Stimulated activated naive CD8-positive, alpha-beta T cell treated with anti-CD3 and anti-CD28 coated beads, Interleukin-15, amount 100 ng/mL, for 72 hours (primary cell): ENCODE results near the gene TBC1D9.

Source experiments
- ATAC-seq: fragments of 150-1000 bp; cut with Tn5 transposase; 2 replicates; pipeline ENCODE4 v1.10.0; 2021; ENCODE audit warnings: mild to moderate bottlenecking, moderate library complexity
- DNase-seq, 2 donors: peaks; one replicate each; pipeline ENCODE4 v3.0.0; 2021 to 2022
- H3K27ac Mint-ChIP-seq, 2 donors: one replicate each; pipeline ENCODE4 v1.8.0; 2022; ENCODE audit warnings: mild to moderate bottlenecking in 2 of 2, mixed read lengths in 2 of 2, moderate library complexity in 2 of 2
- H3K27me3 Mint-ChIP-seq: one replicate; pipeline ENCODE4 v1.8.0; 2022; ENCODE audit warnings: mixed read lengths
- H3K4me1 Mint-ChIP-seq: one replicate; pipeline ENCODE4 v1.8.0; 2022; ENCODE audit warnings: mild to moderate bottlenecking, mixed read lengths
- H3K4me3 Mint-ChIP-seq, 2 donors: one replicate each; pipeline ENCODE4 v1.8.0; 2022; ENCODE audit warnings: mild to moderate bottlenecking in 2 of 2, mixed read lengths in 2 of 2, moderate library complexity in 1 of 2
- H3K9me3 Mint-ChIP-seq, 2 donors: one replicate each; pipeline ENCODE4 v1.8.0; 2022; ENCODE audit warnings: mixed read lengths in 2 of 2

Gene TBC1D9

GRCh38 chr4:140641789-140642439 lies 114.3 kb downstream of the TBC1D9 start:
- no peak for DNase-seq
- H3K4me1 Mint-ChIP-seq, result peaks cover 4% of the 10 kb centered on the region
- no peaks in the 10 kb centered on the region for H3K9me3 Mint-ChIP-seq
- H3K4me3 Mint-ChIP-seq, result no peak overlapping the region
- no peak overlapping the region for H3K27ac Mint-ChIP-seq
- ATAC-seq, result no peak
- peaks cover 32% of the 10 kb centered on the region for H3K27me3 Mint-ChIP-seq

- peaks cover 32% of the 10 kb centered on the region for H3K27me3 Mint-ChIP-seq
- ATAC-seq, result no peak
- H3K4me3 Mint-ChIP-seq, result no peak overlapping the region
- peaks cover 4% of the 10 kb centered on the region for H3K4me1 Mint-ChIP-seq
- no peaks in the 10 kb centered on the region for H3K9me3 Mint-ChIP-seq
- no peak for DNase-seq
- no peak overlapping the region for H3K27ac Mint-ChIP-seq
Observed at GRCh38 chr4:140641105-140641555, 115.1 kb downstream of the TBC1D9 start.

GRCh38 chr4:140640150-140640748 lies 115.9 kb downstream of the TBC1D9 start:
- ATAC-seq (no peak), DNase-seq (no peak)
- Mint-ChIP-seq H3K27ac (no peak overlapping the region), H3K4me3 (no peak overlapping the region), H3K9me3 (no peaks in the 10 kb centered on the region), H3K4me1 (peaks cover 4% of the 10 kb centered on the region), H3K27me3 (peaks cover 32% of the 10 kb centered on the region)

- Mint-ChIP-seq H3K4me3 (no peak overlapping the region), H3K9me3 (no peaks in the 10 kb centered on the region), H3K27me3 (peaks cover 32% of the 10 kb centered on the region), H3K27ac (no peak overlapping the region), H3K4me1 (peaks cover 4% of the 10 kb centered on the region)
- no peak for DNase-seq
- no peak for ATAC-seq
Observed at GRCh38 chr4:140639066-140639465, 117.1 kb downstream of the TBC1D9 start.

GRCh38 chr4:140637836-140638235 lies 118.3 kb downstream of the TBC1D9 start:
- ATAC-seq (peak; percentile 84), DNase-seq (peak; percentile 21 to 41)
- no peaks in the 10 kb centered on the region for H3K9me3 Mint-ChIP-seq
- peaks cover 4% of the 10 kb centered on the region for H3K4me1 Mint-ChIP-seq
- H3K27me3 Mint-ChIP-seq, result peaks cover 28% of the 10 kb centered on the region
- no peak overlapping the region for H3K4me3 Mint-ChIP-seq
- no peak overlapping the region for H3K27ac Mint-ChIP-seq

GRCh38 chr4:140635606-140636005 lies 120.6 kb downstream of the TBC1D9 start:
- Mint-ChIP-seq H3K4me3 (no peak overlapping the region), H3K4me1 (no peaks in the 10 kb centered on the region), H3K27me3 (peaks cover 22% of the 10 kb centered on the region), H3K9me3 (no peaks in the 10 kb centered on the region), H3K27ac (no peak overlapping the region)
- DNase-seq (no peak), ATAC-seq (no peak)

- H3K9me3 Mint-ChIP-seq, result no peaks in the 10 kb centered on the region
- DNase-seq (no peak), ATAC-seq (no peak)
- peak overlapping the region in 1 of 2 donors; percentile 61 for H3K27ac Mint-ChIP-seq
- H3K4me1 Mint-ChIP-seq, result no peaks in the 10 kb centered on the region
- no peak overlapping the region for H3K4me3 Mint-ChIP-seq
- H3K27me3 Mint-ChIP-seq, result peaks cover 16% of the 10 kb centered on the region
Observed at GRCh38 chr4:140633951-140634350, 122.2 kb downstream of the TBC1D9 start.

- Mint-ChIP-seq H3K27me3 (peaks cover 16% of the 10 kb centered on the region), H3K4me3 (no peak overlapping the region), H3K27ac (no peak overlapping the region), H3K9me3 (no peaks in the 10 kb centered on the region), H3K4me1 (no peaks in the 10 kb centered on the region)
- no peak for DNase-seq
- ATAC-seq, result no peak
Observed at GRCh38 chr4:140633124-140633523, 123.1 kb downstream of the TBC1D9 start.

- Mint-ChIP-seq H3K9me3 (no peaks in the 10 kb centered on the region), H3K27me3 (peaks cover 7% of the 10 kb centered on the region), H3K27ac (no peak overlapping the region), H3K4me1 (no peaks in the 10 kb centered on the region), H3K4me3 (no peak overlapping the region)
- DNase-seq, result no peak
- ATAC-seq, result no peak
Observed at GRCh38 chr4:140630246-140630645, 125.9 kb downstream of the TBC1D9 start.

- ATAC-seq (no peak), DNase-seq (no peak)
- Mint-ChIP-seq H3K9me3 (no peaks in the 10 kb centered on the region), H3K4me1 (no peaks in the 10 kb centered on the region), H3K27ac (no peak overlapping the region), H3K4me3 (no peak overlapping the region), H3K27me3 (peaks cover 7% of the 10 kb centered on the region)
Observed at GRCh38 chr4:140628016-140628415, 128.2 kb downstream of the TBC1D9 start.

GRCh38 chr4:140626661-140627376 lies 129.4 kb downstream of the TBC1D9 start:
- Mint-ChIP-seq H3K27ac (no peak overlapping the region), H3K4me1 (no peaks in the 10 kb centered on the region)

GRCh38 chr4:140622333-140622958 lies 133.7 kb downstream of the TBC1D9 start:
- no peaks in the 10 kb centered on the region for H3K4me1 Mint-ChIP-seq
- no peaks in the 10 kb centered on the region for H3K9me3 Mint-ChIP-seq
- ATAC-seq, result peak; percentile 28
- no peaks in the 10 kb centered on the region for H3K27me3 Mint-ChIP-seq
- DNase-seq, result no peak
- no peak overlapping the region for H3K4me3 Mint-ChIP-seq
- H3K27ac Mint-ChIP-seq, result no peak overlapping the region

More at GRCh38 chr4:140626661-140627376, 129.4 kb downstream of the TBC1D9 start:
- ATAC-seq (no peak), DNase-seq (no peak)
- peaks cover 7% of the 10 kb centered on the region for H3K27me3 Mint-ChIP-seq
- no peak overlapping the region for H3K4me3 Mint-ChIP-seq
- H3K9me3 Mint-ChIP-seq, result no peaks in the 10 kb centered on the region

GRCh38 chr4:140621161-140621560 lies 135.0 kb downstream of the TBC1D9 start:
- Mint-ChIP-seq H3K4me3 (no peak overlapping the region), H3K4me1 (no peaks in the 10 kb centered on the region), H3K27ac (no peak overlapping the region), H3K9me3 (no peaks in the 10 kb centered on the region), H3K27me3 (no peaks in the 10 kb centered on the region)
- ATAC-seq (no peak), DNase-seq (no peak)

- DNase-seq, result no peak
- Mint-ChIP-seq H3K9me3 (no peaks in the 10 kb centered on the region), H3K27ac (no peak overlapping the region), H3K4me3 (no peak overlapping the region), H3K4me1 (no peaks in the 10 kb centered on the region), H3K27me3 (no peaks in the 10 kb centered on the region)
- ATAC-seq, result no peak
Observed at GRCh38 chr4:140617499-140618248, 138.5 kb downstream of the TBC1D9 start.

GRCh38 chr4:140615451-140615850 lies 140.7 kb downstream of the TBC1D9 start:
- Mint-ChIP-seq H3K4me3 (no peak overlapping the region), H3K9me3 (no peaks in the 10 kb centered on the region), H3K4me1 (no peaks in the 10 kb centered on the region), H3K27me3 (no peaks in the 10 kb centered on the region), H3K27ac (no peak overlapping the region)
- DNase-seq, result no peak
- ATAC-seq, result no peak
